ENCODE results near the gene AFAP1L2. TPM values are rescaled to one million over a fixed set of nuclear protein-coding genes. Genes with fewer than 3 reads are reported as not detected.
A peak's percentile ranks its signal among the peaks of the same experiment; 100 is the strongest.

The AFAP1L2 gene
- polyA plus RNA-seq, 4 donors, result 1.1 to 7.7 (median 3.3) TPM

DNA sequence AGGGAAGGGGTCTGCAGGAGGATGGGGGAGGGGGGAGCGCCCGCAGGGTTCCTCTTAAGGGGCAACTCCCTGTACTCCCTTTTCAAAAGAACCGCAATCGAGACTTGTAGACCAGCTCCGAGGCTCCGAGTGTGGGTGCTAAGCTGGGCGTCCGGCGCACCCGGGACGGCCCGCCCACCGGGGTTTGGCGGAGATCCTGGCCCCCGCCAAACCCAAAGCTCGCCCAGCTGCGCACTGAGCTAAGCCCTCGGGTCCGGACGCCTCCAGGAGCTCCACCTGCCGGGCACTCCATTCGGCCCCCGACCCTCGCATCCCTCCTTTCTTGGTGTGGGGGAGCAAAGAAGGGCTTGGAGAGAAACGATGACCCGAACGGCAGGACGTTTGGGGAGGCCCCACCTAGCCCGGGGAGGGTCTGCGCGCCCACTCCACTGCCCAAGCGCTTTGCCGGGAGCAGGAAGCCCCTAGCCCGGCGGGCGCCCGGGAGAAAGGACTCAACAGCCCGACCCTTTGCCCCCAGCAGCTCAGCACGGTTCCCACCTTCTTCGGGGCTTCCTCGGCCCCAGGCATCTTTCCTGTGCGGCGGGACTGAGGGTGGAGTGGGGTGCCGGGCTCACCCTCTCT, 651 bp downstream of the AFAP1L2 start:
- Histone ChIP-seq H3K4me1 (ENCODE audit: control insufficient read depth in 3 of 3, insufficient read depth in 2 of 3, low read depth in 1 of 3, low read length in 2 of 3) (peaks cover 0 to 14% (median 2%) of the 10 kb centered on the region in 3 donors), H3K4me3 (ENCODE audit: low read depth in 1 of 3, low read length in 3 of 3) (peak overlapping the region; percentile 54 to 56 (median 54)), H3K9me3 (ENCODE audit: control insufficient read depth in 2 of 2, insufficient read depth in 1 of 2, low read depth in 1 of 2, low read length in 1 of 2) (no peaks in the 10 kb centered on the region), H3K27ac (ENCODE audit: low read depth in 1 of 3, low read length in 2 of 3) (peak overlapping the region in 2 of 3 donors; percentile 31 to 65), H3K27me3 (ENCODE audit: control insufficient read depth in 3 of 3, insufficient read depth in 3 of 3, low read length in 3 of 3) (peaks cover 0 to 54% (median 0%) of the 10 kb centered on the region in 3 donors), H3K36me3 (ENCODE audit: control insufficient read depth in 3 of 3, insufficient read depth in 2 of 3, low read depth in 1 of 3, low read length in 3 of 3) (no peaks in the 10 kb centered on the region)
- 1 to 2% (median 1%) methylated on average over 29 to 44 of the region's 44 CpGs for WGBS, 3 donors
- FAIRE-seq (no peak), DNase-seq (peak in 1 of 2 donors; percentile 26)

DNA sequence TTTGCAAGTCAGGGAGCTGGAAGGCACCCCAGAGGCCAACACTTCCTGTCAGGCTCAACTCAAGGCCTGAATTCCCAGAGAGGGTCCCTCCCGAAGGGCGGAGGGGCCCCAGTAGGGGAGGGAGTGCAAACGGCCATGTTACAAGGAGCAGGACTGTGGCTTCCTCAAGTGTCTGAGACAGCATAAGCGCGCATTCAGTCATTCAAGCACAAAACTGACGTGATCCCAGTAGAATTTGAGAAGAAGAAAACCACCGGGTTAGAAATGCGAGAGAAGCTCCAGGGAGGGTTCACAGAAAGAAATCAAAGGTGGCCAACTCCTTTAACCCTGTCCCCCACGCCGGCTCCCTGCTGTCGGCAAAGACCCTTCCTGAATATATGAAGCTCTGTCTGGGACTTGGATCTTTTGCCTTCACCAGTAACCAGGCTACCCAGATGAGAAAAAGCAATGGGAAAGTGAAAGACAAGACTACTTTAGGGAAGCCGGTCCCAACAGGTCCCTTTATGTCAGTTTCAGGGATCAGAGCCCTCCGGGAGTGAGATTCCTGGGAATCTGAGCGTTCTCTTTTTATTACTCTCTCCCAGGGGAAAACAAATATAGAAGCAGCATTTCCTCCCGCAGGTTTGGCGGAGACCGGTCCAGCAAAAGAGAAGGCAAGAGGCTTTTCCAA, 1.3 kb downstream of the AFAP1L2 start:
- DNase-seq (peak in 1 of 2 donors; percentile 25), FAIRE-seq (no peak)
- Histone ChIP-seq H3K36me3 (ENCODE audit: control insufficient read depth in 3 of 3, insufficient read depth in 2 of 3, low read depth in 1 of 3, low read length in 3 of 3) (no peaks in the 10 kb centered on the region), H3K4me1 (ENCODE audit: control insufficient read depth in 3 of 3, insufficient read depth in 2 of 3, low read depth in 1 of 3, low read length in 2 of 3) (peaks cover 0 to 14% (median 2%) of the 10 kb centered on the region in 3 donors), H3K9me3 (ENCODE audit: control insufficient read depth in 2 of 2, insufficient read depth in 1 of 2, low read depth in 1 of 2, low read length in 1 of 2) (no peaks in the 10 kb centered on the region), H3K4me3 (ENCODE audit: low read depth in 1 of 3, low read length in 3 of 3) (peak overlapping the region in 2 of 3 donors; percentile 54 to 56), H3K27me3 (ENCODE audit: control insufficient read depth in 3 of 3, insufficient read depth in 3 of 3, low read length in 3 of 3) (peaks cover 0 to 57% (median 0%) of the 10 kb centered on the region in 3 donors), H3K27ac (ENCODE audit: low read depth in 1 of 3, low read length in 2 of 3) (peak overlapping the region in 2 of 3 donors; percentile 31 to 56)
- WGBS, 3 donors, result 25 to 51% (median 43%) methylated on average over 17 of the region's 17 CpGs

DNA sequence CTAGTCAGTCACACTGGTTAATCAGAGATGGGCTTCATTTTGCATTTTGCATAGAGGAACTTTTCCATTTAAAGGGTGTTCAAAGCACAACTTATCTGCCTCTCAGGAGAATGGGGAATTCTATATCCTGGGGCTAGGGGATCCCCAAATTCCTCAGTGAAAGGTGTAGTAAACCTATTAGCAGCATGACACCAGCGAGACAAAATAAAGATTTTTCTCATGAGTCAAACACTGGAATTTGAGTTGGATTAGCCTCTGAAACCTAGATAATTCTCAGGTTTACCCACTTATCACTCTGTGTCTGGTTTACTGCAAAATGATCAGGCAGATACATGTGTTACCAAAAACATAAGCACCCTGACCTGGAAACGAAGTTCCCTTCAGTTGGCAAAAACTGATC, 2.1 kb downstream of the AFAP1L2 start:
- H3K27me3 ChIP-seq (ENCODE audit: control insufficient read depth in 3 of 3, insufficient read depth in 3 of 3, low read length in 3 of 3), result peaks cover 0 to 57% (median 0%) of the 10 kb centered on the region in 3 donors
- no peaks in the 10 kb centered on the region for H3K36me3 ChIP-seq (ENCODE audit: control insufficient read depth in 3 of 3, insufficient read depth in 2 of 3, low read depth in 1 of 3, low read length in 3 of 3)
- DNase-seq (no peak), FAIRE-seq (no peak)
- H3K4me1 ChIP-seq (ENCODE audit: control insufficient read depth in 3 of 3, insufficient read depth in 2 of 3, low read depth in 1 of 3, low read length in 2 of 3), result peaks cover 0 to 14% (median 2%) of the 10 kb centered on the region in 3 donors
- 63 to 83% (median 69%) methylated on average over 2 of the region's 2 CpGs for WGBS, 3 donors
- H3K27ac ChIP-seq (ENCODE audit: low read depth in 1 of 3, low read length in 2 of 3), result no peak overlapping the region
- no peak overlapping the region for H3K4me3 ChIP-seq (ENCODE audit: low read depth in 1 of 3, low read length in 3 of 3)
- H3K9me3 ChIP-seq (ENCODE audit: control insufficient read depth in 2 of 2, insufficient read depth in 1 of 2, low read depth in 1 of 2, low read length in 1 of 2), result no peaks in the 10 kb centered on the region

DNA sequence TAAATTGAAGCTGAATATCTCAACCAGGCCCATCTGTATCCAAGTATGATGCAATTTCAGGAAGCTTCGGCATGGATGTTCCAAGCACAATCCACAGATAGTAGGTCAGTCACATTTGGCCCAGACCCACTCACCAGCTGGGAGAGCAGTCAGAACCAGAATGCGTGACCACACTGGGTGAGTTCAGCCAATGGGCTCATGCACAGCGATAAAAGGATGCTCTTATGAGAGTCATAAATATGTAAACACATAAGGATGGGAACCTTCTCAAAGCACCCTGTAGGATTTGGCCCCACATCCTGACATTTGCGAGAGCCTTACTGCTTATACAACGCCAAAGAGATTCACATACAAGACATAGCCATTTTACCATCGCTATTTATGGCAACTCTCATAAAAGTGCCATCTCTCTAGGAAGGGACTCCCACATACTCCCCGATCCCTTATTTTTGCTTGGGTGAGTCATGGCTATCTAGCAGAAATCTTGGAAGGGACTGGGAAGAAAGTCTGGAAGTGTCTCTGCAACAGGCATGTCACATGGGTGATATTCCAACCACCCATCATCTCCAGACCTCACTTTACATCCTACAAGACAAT, 3.0 kb downstream of the AFAP1L2 start:
- Histone ChIP-seq H3K36me3 (ENCODE audit: control insufficient read depth in 3 of 3, insufficient read depth in 2 of 3, low read depth in 1 of 3, low read length in 3 of 3) (no peaks in the 10 kb centered on the region), H3K4me1 (ENCODE audit: control insufficient read depth in 3 of 3, insufficient read depth in 2 of 3, low read depth in 1 of 3, low read length in 2 of 3) (peaks cover 0 to 14% (median 2%) of the 10 kb centered on the region in 3 donors), H3K9me3 (ENCODE audit: control insufficient read depth in 2 of 2, insufficient read depth in 1 of 2, low read depth in 1 of 2, low read length in 1 of 2) (no peaks in the 10 kb centered on the region), H3K27ac (ENCODE audit: low read depth in 1 of 3, low read length in 2 of 3) (peak overlapping the region in 1 of 3 donors; percentile 69), H3K27me3 (ENCODE audit: control insufficient read depth in 3 of 3, insufficient read depth in 3 of 3, low read length in 3 of 3) (peaks cover 0 to 57% (median 0%) of the 10 kb centered on the region in 3 donors), H3K4me3 (ENCODE audit: low read depth in 1 of 3, low read length in 3 of 3) (no peak overlapping the region)
- DNase-seq (peak in 1 of 2 donors; percentile 12), FAIRE-seq (no peak)
- WGBS, 3 donors, result 61 to 87% (median 85%) methylated on average over 7 of the region's 7 CpGs

DNA sequence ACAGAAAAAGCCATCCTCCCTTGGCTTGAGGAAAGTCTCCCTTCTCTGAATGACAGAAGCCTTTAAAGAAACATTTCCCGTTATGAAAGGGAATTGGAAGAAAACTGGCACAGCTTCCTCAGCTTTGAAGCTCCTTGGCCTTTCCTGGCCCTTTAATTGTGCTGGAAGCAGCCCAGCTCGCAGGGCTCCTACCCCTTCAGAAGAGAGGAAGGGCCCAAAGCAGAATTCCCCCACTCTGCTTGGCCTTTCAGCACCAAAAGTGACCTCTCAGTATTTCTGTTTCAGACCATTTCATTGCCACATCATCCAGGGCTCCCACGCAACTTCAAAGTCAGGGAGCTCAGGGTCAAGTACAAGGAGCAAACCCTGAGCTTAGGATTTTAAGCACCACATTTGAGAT, 4.2 kb downstream of the AFAP1L2 start:
- FAIRE-seq, result no peak
- 40 to 62% (median 53%) methylated on average over 3 of the region's 3 CpGs for WGBS, 3 donors

DNA sequence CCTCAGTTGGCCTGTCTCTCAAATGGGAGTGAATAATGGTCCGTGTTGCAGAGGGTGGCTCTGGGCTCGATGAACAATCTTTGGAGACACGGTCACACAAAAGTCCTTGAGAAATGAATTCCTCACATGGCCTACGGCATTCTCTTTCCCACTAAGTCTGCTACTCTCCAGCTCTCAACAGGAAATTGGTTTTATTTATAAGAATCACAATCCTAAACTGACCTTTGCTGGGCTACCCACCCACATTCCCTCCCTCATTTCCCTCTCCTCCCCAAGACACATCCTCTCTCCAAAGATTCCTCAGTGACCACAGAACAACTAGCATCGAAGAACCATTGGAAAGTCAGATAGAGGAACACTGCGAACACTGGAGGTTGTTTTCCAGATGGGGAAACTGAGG, 4.7 kb downstream of the AFAP1L2 start:
- no peaks in the 10 kb centered on the region for H3K9me3 ChIP-seq (ENCODE audit: control insufficient read depth in 2 of 2, insufficient read depth in 1 of 2, low read depth in 1 of 2, low read length in 1 of 2)
- peaks cover 0 to 9% (median 2%) of the 10 kb centered on the region in 3 donors for H3K4me1 ChIP-seq (ENCODE audit: control insufficient read depth in 3 of 3, insufficient read depth in 2 of 3, low read depth in 1 of 3, low read length in 2 of 3)
- no peak overlapping the region for H3K4me3 ChIP-seq (ENCODE audit: low read depth in 1 of 3, low read length in 3 of 3)
- FAIRE-seq, result no peak
- DNase-seq, result no peak
- WGBS, 3 donors, result 68 to 89% (median 81%) methylated on average over 6 of the region's 6 CpGs
- H3K27me3 ChIP-seq (ENCODE audit: control insufficient read depth in 3 of 3, insufficient read depth in 3 of 3, low read length in 3 of 3), result peaks cover 0 to 50% (median 0%) of the 10 kb centered on the region in 3 donors
- peak overlapping the region in 1 of 3 donors; percentile 43 for H3K27ac ChIP-seq (ENCODE audit: low read depth in 1 of 3, low read length in 2 of 3)
- no peaks in the 10 kb centered on the region for H3K36me3 ChIP-seq (ENCODE audit: control insufficient read depth in 3 of 3, insufficient read depth in 2 of 3, low read depth in 1 of 3, low read length in 3 of 3)

More for the DNA sequence above, 4.2 kb downstream of the AFAP1L2 start:
- Histone ChIP-seq H3K36me3 (ENCODE audit: control insufficient read depth in 3 of 3, insufficient read depth in 2 of 3, low read depth in 1 of 3, low read length in 3 of 3) (no peaks in the 10 kb centered on the region), H3K27ac (ENCODE audit: low read depth in 1 of 3, low read length in 2 of 3) (peak overlapping the region in 1 of 3 donors; percentile 43), H3K4me1 (ENCODE audit: control insufficient read depth in 3 of 3, insufficient read depth in 2 of 3, low read depth in 1 of 3, low read length in 2 of 3) (peaks cover 0 to 14% (median 2%) of the 10 kb centered on the region in 3 donors), H3K27me3 (ENCODE audit: control insufficient read depth in 3 of 3, insufficient read depth in 3 of 3, low read length in 3 of 3) (peaks cover 0 to 55% (median 0%) of the 10 kb centered on the region in 3 donors), H3K4me3 (ENCODE audit: low read depth in 1 of 3, low read length in 3 of 3) (no peak overlapping the region), H3K9me3 (ENCODE audit: control insufficient read depth in 2 of 2, insufficient read depth in 1 of 2, low read depth in 1 of 2, low read length in 1 of 2) (no peaks in the 10 kb centered on the region)
- DNase-seq, result no peak

DNA sequence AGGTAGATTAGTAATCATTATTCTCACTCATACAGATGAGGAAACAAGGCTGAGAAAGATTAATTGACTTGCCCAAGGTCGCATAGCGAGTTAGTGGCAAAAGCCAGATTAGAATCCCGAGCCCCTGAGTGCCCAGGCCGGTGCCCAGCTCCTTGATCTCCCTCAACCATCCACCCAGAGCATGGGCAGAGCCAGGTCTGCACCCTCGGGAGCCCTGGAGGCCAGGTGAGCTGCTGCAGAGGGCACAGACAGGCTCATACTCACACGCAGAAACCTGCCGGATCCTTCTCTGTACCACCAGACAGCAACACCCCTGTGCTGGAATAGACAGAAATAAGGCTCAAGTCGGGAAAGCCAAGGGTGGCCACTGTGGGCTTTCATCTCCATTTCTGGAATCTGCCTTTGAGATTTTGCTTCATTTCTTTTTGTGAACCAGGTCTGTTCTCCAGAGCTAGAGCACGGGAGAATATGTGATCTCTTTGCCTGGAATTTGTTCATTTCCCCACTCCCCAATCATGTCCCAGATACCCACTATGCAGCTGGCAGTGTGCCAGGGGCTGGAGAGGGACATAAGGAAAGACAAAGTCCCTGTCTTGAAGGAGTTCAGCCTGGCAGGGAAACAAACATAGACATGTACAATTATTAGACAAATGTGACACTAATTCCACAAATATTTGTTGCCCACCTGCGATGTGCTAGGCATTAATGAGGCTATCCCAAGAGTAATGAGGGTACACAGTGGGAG, 5.5 kb downstream of the AFAP1L2 start:
- Histone ChIP-seq H3K9me3 (ENCODE audit: control insufficient read depth in 2 of 2, insufficient read depth in 1 of 2, low read depth in 1 of 2, low read length in 1 of 2) (no peaks in the 10 kb centered on the region), H3K4me3 (ENCODE audit: low read depth in 1 of 3, low read length in 3 of 3) (no peak overlapping the region), H3K36me3 (ENCODE audit: control insufficient read depth in 3 of 3, insufficient read depth in 2 of 3, low read depth in 1 of 3, low read length in 3 of 3) (no peaks in the 10 kb centered on the region), H3K27ac (ENCODE audit: low read depth in 1 of 3, low read length in 2 of 3) (no peak overlapping the region), H3K27me3 (ENCODE audit: control insufficient read depth in 3 of 3, insufficient read depth in 3 of 3, low read length in 3 of 3) (peaks cover 0 to 44% (median 0%) of the 10 kb centered on the region in 3 donors), H3K4me1 (ENCODE audit: control insufficient read depth in 3 of 3, insufficient read depth in 2 of 3, low read depth in 1 of 3, low read length in 2 of 3) (peaks cover 0 to 9% (median 0%) of the 10 kb centered on the region in 3 donors)
- 72 to 81% (median 78%) methylated on average over 10 of the region's 10 CpGs for WGBS, 3 donors
- DNase-seq (no peak), FAIRE-seq (no peak)

DNA sequence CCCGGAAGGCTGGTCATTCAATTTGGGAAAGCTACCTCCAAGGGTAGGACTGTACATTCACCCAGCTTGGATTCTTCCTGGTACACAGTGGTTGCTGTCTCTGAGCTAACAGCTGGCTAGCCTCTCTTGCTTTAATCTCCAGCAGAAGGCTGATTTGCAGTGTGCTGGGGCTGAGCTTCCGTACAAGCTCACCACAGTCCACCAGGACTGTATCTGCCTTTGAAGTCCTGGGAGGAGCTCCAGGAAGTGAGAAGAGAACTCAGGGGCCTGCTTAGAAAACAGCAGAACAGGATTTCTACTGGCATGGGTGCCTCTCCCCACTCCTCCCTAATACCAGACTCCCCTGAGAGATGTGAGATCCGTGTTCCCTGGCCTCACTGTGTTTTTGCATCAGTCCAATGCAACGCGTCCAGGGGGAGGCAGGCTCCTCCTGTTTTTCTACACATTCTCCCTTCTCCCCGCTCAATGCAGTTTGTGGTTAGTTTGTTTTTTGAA, 6.6 kb downstream of the AFAP1L2 start:
- peaks cover 0 to 3% (median 0%) of the 10 kb centered on the region in 3 donors for H3K4me1 ChIP-seq (ENCODE audit: control insufficient read depth in 3 of 3, insufficient read depth in 2 of 3, low read depth in 1 of 3, low read length in 2 of 3)
- no peaks in the 10 kb centered on the region for H3K36me3 ChIP-seq (ENCODE audit: control insufficient read depth in 3 of 3, insufficient read depth in 2 of 3, low read depth in 1 of 3, low read length in 3 of 3)
- FAIRE-seq (no peak), DNase-seq (peak in 1 of 2 donors; percentile 38)
- H3K27ac ChIP-seq (ENCODE audit: low read depth in 1 of 3, low read length in 2 of 3), result peak overlapping the region in 1 of 3 donors; percentile 67
- peaks cover 0 to 40% (median 0%) of the 10 kb centered on the region in 3 donors for H3K27me3 ChIP-seq (ENCODE audit: control insufficient read depth in 3 of 3, insufficient read depth in 3 of 3, low read length in 3 of 3)
- 41 to 66% (median 59%) methylated on average over 6 of the region's 6 CpGs for WGBS, 3 donors
- H3K4me3 ChIP-seq (ENCODE audit: low read depth in 1 of 3, low read length in 3 of 3), result no peak overlapping the region
- H3K9me3 ChIP-seq (ENCODE audit: control insufficient read depth in 2 of 2, insufficient read depth in 1 of 2, low read depth in 1 of 2, low read length in 1 of 2), result no peaks in the 10 kb centered on the region
